HG03432 (cell line): ENCODE measurements around the gene SLC16A8.

Experiments
- ATAC-seq: cut with Tn5 transposase; IDR thresholded peaks from one replicate; pipeline ENCODE4 v1.9.1; 2021; ENCODE audit warnings: mild to moderate bottlenecking, moderate library complexity; ENCODE audit not compliant: unreplicated experiment

The SLC16A8 gene

GRCh38 chr22:38112381-38112780 lies 28.4 kb upstream of the SLC16A8 start:
- no peak for ATAC-seq

- ATAC-seq: no peak
These were observed 28.0 kb upstream of the SLC16A8 start for GRCh38 chr22:38111925-38112355.

GRCh38 chr22:38110863-38111852 lies 27.2 kb upstream of the SLC16A8 start:
- no peak for ATAC-seq

- no peak for ATAC-seq
These were observed 26.3 kb upstream of the SLC16A8 start, which contains the start of gene BAIAP2L2 for GRCh38 chr22:38110008-38110862. Gene BAIAP2L2 (minus strand): TSS chr22:38110684. CDS start chr22:38110525, 159 bp downstream.

GRCh38 chr22:38109371-38110001 lies 25.5 kb upstream of the SLC16A8 start:
- no peak for ATAC-seq

GRCh38 chr22:38108561-38109319 lies 24.8 kb upstream of the SLC16A8 start:
- no peak for ATAC-seq

- no peak for ATAC-seq
These were observed 23.9 kb upstream of the SLC16A8 start for GRCh38 chr22:38107692-38108515.

GRCh38 chr22:38106814-38107578 lies 23.0 kb upstream of the SLC16A8 start:
- ATAC-seq: no peak

GRCh38 chr22:38104084-38104483 lies 20.1 kb upstream of the SLC16A8 start:
- no peak for ATAC-seq

- no peak for ATAC-seq
These were observed 19.7 kb upstream of the SLC16A8 start for GRCh38 chr22:38103641-38104040.

GRCh38 chr22:38098410-38099249 lies 14.6 kb upstream of the SLC16A8 start:
- no peak for ATAC-seq

- ATAC-seq: no peak
These were observed 13.8 kb upstream of the SLC16A8 start for GRCh38 chr22:38097557-38098409.

- no peak for ATAC-seq
These were observed 13.1 kb upstream of the SLC16A8 start for GRCh38 chr22:38097058-38097457.

- no peak for ATAC-seq
These were observed 5.5 kb upstream of the SLC16A8 start for GRCh38 chr22:38089474-38089851.

GRCh38 chr22:38088629-38089473 lies 4.9 kb upstream of the SLC16A8 start:
- no peak for ATAC-seq

GRCh38 chr22:38087855-38088254 lies 3.9 kb upstream of the SLC16A8 start:
- ATAC-seq: no peak
